Measurements from ENCODE around the gene LMBR1L. TPM values are rescaled to one million over a fixed set of nuclear protein-coding genes. Genes with fewer than 3 reads are reported as not detected.

Gene LMBR1L, protein sequence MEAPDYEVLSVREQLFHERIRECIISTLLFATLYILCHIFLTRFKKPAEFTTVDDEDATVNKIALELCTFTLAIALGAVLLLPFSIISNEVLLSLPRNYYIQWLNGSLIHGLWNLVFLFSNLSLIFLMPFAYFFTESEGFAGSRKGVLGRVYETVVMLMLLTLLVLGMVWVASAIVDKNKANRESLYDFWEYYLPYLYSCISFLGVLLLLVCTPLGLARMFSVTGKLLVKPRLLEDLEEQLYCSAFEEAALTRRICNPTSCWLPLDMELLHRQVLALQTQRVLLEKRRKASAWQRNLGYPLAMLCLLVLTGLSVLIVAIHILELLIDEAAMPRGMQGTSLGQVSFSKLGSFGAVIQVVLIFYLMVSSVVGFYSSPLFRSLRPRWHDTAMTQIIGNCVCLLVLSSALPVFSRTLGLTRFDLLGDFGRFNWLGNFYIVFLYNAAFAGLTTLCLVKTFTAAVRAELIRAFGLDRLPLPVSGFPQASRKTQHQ
- total RNA-seq, result 67.9 and 74.3 TPM in 2 replicates

- Histone ChIP-seq H3K36me3 (ENCODE audit: control insufficient read depth, insufficient read depth, low read length) (peaks cover under 1% of the 10 kb centered on the region), H3K27me3 (ENCODE audit: control insufficient read depth, insufficient read depth, low read length) (no peaks in the 10 kb centered on the region), H3K4me3 (ENCODE audit: low read depth, low read length) (peak within 1 kb of the TSS; percentile 84)
- peak; percentile 91 for DNase-seq (ENCODE audit: low read depth)
- TF ChIP-seq, protein P1, sequence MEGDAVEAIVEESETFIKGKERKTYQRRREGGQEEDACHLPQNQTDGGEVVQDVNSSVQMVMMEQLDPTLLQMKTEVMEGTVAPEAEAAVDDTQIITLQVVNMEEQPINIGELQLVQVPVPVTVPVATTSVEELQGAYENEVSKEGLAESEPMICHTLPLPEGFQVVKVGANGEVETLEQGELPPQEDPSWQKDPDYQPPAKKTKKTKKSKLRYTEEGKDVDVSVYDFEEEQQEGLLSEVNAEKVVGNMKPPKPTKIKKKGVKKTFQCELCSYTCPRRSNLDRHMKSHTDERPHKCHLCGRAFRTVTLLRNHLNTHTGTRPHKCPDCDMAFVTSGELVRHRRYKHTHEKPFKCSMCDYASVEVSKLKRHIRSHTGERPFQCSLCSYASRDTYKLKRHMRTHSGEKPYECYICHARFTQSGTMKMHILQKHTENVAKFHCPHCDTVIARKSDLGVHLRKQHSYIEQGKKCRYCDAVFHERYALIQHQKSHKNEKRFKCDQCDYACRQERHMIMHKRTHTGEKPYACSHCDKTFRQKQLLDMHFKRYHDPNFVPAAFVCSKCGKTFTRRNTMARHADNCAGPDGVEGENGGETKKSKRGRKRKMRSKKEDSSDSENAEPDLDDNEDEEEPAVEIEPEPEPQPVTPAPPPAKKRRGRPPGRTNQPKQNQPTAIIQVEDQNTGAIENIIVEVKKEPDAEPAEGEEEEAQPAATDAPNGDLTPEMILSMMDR (IDR thresholded peaks at IDR 0.05; ENCODE audit: insufficient read depth, low read length, poor library complexity, severe bottlenecking), result peak; percentile 37
Observed at GRCh38 chr12:49110464-49111155, at the start of gene LMBR1L. TSS of gene LMBR1L (minus strand) at chr12:49110847. CDS start at chr12:49110555, 292 bp downstream.

DNA sequence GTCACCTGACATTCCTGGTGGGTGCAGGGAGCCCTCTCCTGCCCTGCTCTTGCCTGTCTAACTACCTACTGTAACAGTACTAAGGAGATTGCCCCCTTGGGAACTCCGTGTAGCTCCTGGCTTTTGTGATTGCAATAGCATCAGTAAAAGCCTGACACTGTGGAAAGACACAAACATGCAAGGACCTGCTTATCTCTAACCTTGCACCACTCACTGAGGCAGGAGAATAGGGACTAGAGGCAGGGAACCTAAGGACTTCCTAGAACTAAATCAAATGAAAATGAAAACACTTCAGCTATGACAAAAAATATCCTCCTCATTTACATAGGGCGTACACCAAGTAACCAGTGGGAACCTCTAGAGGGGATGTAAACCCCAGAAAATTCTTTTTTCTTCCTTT, 49.8 kb upstream of the LMBR1L start:
- TF ChIP-seq, protein P1 (IDR thresholded peaks at IDR 0.05; ENCODE audit: insufficient read depth, low read length, poor library complexity, severe bottlenecking), result no peak
- H3K4me3 ChIP-seq (ENCODE audit: low read depth, low read length), result no peak overlapping the region

GRCh38 chr12:49154221-49154620, 43.6 kb upstream of the LMBR1L start:
- DNase-seq (ENCODE audit: low read depth), result no peak
- H3K4me3 ChIP-seq (ENCODE audit: low read depth, low read length), result no peak overlapping the region
- no peaks in the 10 kb centered on the region for H3K36me3 ChIP-seq (ENCODE audit: control insufficient read depth, insufficient read depth, low read length)
- H3K27me3 ChIP-seq (ENCODE audit: control insufficient read depth, insufficient read depth, low read length), result no peaks in the 10 kb centered on the region
- TF ChIP-seq, protein P1 (IDR thresholded peaks at IDR 0.05; ENCODE audit: insufficient read depth, low read length, poor library complexity, severe bottlenecking), result no peak

More for the DNA sequence above, 49.8 kb upstream of the LMBR1L start:
- Histone ChIP-seq H3K36me3 (ENCODE audit: control insufficient read depth, insufficient read depth, low read length) (no peaks in the 10 kb centered on the region), H3K27me3 (ENCODE audit: control insufficient read depth, insufficient read depth, low read length) (no peaks in the 10 kb centered on the region)
- DNase-seq (ENCODE audit: low read depth), result no peak

DNA sequence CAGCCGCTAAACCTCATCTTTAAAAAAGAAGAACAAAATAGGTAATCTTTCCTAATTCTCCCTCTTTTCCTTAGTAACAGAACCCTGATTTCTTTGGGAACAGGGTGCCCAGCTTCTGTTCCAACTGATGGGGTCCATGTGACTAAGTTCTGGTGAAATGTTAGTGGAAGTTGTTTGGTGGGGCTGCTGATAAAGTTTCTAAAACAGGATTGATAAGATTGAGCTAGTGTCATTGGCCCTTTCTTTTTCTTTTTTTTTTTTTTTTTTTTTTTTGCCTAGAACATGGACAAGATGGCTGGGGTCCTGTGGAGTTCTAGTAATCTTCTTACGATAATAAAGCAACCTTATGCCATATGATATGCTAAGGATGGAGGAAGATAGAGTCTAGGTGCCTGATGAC, 36.7 kb upstream of the LMBR1L start:
- no peak for DNase-seq (ENCODE audit: low read depth)
- H3K4me3 ChIP-seq (ENCODE audit: low read depth, low read length), result no peak overlapping the region
- H3K36me3 ChIP-seq (ENCODE audit: control insufficient read depth, insufficient read depth, low read length), result no peaks in the 10 kb centered on the region
- H3K27me3 ChIP-seq (ENCODE audit: control insufficient read depth, insufficient read depth, low read length), result no peaks in the 10 kb centered on the region
- TF ChIP-seq, protein P1 (IDR thresholded peaks at IDR 0.05; ENCODE audit: insufficient read depth, low read length, poor library complexity, severe bottlenecking), result no peak

DNA sequence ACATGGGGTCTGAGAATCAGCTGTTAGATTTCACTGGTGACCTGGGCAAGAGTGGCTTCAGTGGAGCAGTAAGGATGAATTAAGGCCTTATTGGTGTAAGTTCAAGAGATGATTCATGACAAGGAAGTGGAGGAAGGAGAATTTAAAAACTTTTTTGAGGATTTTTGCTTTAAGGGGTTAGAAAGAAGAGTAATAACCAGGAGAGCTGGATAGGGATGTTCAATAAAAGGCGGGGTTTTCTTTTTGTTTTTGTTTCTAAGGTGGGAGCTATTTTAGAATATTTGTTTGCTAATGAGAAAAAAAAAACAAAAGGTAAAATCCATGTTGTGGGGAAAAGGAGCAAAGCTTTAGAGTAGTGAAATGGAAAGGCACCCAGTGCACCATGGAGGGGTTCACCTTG, 35.8 kb upstream of the LMBR1L start:
- no peaks in the 10 kb centered on the region for H3K36me3 ChIP-seq (ENCODE audit: control insufficient read depth, insufficient read depth, low read length)
- TF ChIP-seq, protein P1 (IDR thresholded peaks at IDR 0.05; ENCODE audit: insufficient read depth, low read length, poor library complexity, severe bottlenecking), result no peak
- H3K27me3 ChIP-seq (ENCODE audit: control insufficient read depth, insufficient read depth, low read length), result no peaks in the 10 kb centered on the region
- DNase-seq (ENCODE audit: low read depth), result no peak
- H3K4me3 ChIP-seq (ENCODE audit: low read depth, low read length), result no peak overlapping the region

Measured in kidney epithelial cell (primary cell).